GM18867 (cell line): ENCODE results near the gene ACSS3.

Source experiments
- ATAC-seq: cut with Tn5 transposase; IDR thresholded peaks from one replicate; pipeline ENCODE4 v1.9.1; 2021; ENCODE audit warnings: mild to moderate bottlenecking, moderate library complexity; ENCODE audit not compliant: unreplicated experiment

The ACSS3 gene

DNA sequence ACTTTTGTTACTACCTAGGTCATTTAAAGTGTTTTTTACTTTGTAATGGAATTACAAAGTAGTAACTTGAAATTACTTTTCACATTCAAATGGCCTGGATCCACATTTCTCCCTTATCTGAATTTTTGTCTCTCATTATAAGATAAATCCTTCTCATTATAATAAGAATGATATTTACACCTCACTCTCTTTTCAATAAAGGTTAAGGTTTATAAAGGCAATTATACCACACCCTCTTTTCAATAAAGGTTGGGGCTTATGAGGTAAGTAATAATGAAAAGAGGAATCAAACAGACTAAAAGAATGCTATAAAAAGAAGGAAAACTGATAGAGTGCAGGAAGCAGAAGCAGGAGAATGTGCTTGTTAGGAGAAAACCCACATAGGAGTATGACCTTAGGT lies 210.8 kb downstream of the ACSS3 start:
- no peak for ATAC-seq

DNA sequence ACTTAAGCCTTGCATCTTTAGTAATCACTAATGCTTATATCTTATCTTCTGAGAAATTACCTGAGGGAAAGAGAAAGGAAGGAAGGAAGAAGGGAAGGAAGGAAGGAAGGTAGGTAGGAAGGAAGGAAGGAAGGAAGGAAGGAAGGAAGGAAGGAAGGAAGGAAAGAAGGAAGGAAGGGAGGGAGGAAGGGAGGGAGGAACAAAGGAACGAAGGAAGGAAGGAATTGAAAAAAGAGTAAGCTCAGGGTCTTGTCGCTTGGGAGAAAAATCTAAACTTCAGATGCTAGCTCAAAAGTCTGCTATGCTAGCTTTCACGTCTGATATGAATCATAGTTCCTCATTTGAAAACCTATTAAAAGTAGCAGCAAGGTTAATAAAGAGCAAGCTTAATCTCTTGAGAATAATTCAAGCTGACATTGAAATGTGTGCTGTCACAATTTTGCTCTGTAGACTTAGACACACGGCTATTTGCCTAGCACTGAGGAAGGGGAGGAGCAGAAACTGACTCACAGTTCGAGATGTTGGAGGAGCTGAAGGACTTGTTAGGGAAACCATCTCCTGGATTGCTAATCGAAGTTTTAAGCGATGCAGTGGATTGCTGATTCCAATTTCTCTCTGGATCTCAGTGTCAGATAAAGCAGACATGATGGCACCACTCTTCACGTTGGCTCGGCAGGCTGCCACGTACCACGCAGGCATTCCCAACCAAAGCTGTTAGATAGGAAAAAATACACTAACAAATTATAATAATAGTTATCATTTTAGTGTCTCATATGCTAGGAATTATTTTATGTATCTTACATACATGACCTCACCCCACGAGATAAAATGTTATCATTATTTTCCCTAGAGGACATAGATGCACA lies 216.7 kb downstream of the ACSS3 start:
- ATAC-seq = peak; percentile 64

DNA sequence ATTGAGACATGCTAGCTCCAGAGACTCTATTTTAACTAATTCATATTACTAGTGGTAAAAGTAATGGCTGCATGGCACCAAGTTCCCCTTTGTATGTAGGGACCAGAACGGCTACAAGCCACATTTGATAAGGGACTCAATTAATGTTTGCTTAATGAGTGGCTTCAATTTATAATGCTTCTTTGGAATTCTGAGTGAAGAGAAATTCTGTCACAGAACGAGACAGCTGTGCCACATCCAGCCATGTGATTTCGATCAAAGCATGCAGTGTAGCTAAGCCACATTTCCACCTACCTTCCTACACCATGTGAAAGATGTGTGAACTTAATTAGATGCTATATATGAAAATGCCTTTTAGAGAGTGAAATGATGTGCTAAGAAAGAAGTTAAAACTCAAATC lies 217.4 kb downstream of the ACSS3 start:
- no peak for ATAC-seq

DNA sequence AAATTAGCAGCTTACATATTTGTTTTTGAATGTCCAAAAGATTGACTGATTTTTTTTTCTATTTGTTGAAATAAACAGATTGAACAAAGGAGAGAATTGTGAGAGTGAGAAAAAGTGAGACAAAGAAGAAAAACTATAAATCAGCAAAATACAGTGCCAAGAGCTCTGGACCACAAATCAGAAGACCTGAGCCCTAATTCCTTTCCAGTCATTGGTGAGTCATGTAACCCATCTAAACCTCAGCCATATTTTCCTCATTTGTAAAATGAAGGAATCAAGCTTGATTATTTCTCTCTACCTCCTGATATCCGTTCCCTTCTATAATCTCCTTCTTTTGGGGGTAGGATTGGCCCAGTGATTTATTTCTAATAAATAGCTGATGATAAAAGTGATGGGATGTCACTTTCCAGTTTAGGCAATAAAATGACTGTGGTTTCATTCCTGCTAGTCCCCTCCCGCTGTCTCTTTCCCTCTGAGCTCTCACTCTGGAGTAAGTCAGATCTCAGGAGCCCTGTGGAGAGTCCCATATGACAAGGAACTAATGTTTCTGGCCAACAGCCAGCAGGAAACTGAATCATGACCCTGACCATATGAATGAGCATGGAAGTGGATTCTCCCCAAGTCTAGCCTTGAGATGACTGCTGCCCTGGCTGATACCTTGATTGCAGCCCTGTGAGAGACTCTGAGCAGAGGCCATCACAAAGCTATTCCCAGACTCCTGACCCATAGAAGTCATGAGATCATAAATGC lies 218.9 kb downstream of the ACSS3 start:
- ATAC-seq = no peak

DNA sequence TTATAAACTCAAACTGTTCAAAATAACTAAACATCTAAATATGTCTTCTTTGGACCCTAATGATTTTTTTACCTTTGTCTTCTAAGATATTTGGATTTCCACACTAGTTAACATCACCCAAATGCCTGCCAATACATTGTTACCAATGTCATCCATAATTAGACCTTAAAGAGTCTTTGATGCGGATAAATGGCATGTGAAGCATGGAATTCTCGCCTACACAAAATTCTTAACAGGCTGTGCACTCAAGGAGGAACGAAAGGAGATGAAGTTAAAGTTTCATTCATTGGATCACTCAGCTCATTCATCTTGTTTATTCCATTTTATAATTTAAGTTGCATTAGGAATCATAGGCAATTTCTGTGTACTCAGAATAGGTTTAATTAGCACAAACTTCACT lies 219.7 kb downstream of the ACSS3 start:
- ATAC-seq = no peak

DNA sequence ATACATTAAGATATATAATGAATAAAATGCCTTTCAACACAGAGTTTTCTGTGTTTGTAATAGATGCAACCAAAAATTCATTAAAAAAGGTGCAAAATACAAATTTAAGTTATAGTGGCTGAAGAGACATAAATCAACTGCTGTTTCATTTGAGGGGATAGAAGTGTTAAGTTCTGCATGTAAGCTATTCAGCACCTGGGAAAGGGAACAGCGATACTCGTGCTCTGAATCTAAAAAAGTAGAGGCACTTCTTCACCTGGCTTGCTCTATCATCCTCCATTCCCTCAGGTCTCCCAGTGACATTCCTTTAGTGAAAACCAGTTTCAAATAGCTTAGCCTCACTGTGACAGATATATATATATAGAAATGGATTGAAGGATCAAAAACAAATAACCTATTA lies 222.6 kb downstream of the ACSS3 start:
- ATAC-seq = no peak

DNA sequence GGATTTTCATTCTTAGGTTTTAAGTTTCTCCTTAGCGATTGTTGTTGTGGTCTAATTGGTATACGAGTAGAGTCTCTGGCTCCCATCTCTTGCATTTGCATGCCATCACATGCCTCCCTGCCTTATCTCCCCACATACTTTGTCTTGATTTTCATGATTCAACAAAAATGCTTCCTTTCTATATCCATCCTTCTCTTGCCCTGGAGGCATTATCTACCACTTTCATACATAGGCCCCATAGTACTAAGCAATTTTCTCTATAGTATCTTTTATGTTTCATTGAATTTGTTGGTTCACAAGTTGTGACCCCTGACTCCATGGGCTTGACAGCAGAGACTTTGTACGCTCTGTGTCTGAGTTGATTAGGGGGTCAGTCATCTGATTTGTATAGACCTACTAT lies 226.1 kb downstream of the ACSS3 start:
- no peak for ATAC-seq
